Common myeloid progenitor, CD34-positive (primary cell): ENCODE measurements around the gene DNAJC5G.
A peak's percentile ranks its signal among the peaks of the same experiment; 100 is the strongest.

Experiments used
- CTCF ChIA-PET: fragments of 350-600 bp; sonication (Branson Sonifier 250); formaldehyde crosslinking; loops from one replicate; lab custom pipeline; 2021; ENCODE audit warnings: antibody characterized with exemption; lab: Charles Lee
- POLR2A ChIA-PET: fragments of 350-600 bp; sonication (Branson Sonifier 250); formaldehyde crosslinking; loops from one replicate; lab custom pipeline; 2021; ENCODE audit warnings: antibody characterized with exemption; lab: Charles Lee
- DNase-seq, 3 donors: peaks; one replicate each; pipeline versions ENCODE4 v3.0.0 to v3.0.0-alpha.2; 2013
- H3K27ac ChIP-seq, 2 experiments: 1 replicate in 1 of 2; 2 replicates in 1 of 2; pipeline ENCODE4 v1.7.0; 2013; ENCODE audit warnings: inconsistent platforms in 2 of 2, low read length in 2 of 2, mild to moderate bottlenecking in 2 of 2, low read depth in 1 of 2, moderate library complexity in 1 of 2; ENCODE audit not compliant: severe bottlenecking in 2 of 2, insufficient read depth in 1 of 2, poor library complexity in 1 of 2
- H3K27me3 ChIP-seq, 5 experiments: replicated peaks in 2 of 5; 1 replicate in 3 of 5; 2 replicates in 2 of 5; pipeline versions ENCODE4 v1.6.1 to v1.7.0; 2013; ENCODE audit warnings: low read length in 4 of 5, mild to moderate bottlenecking in 2 of 5, moderate library complexity in 2 of 5, inconsistent platforms in 1 of 5; ENCODE audit not compliant: insufficient read depth in 5 of 5, control insufficient read depth in 4 of 5
- H3K36me3 ChIP-seq, 4 experiments: 1 replicate in 2 of 4; 2 replicates in 2 of 4; pipeline versions ENCODE4 v1.6.1 to v1.7.0; 2013; ENCODE audit warnings: low read length in 3 of 4, control low read depth in 1 of 4, mild to moderate bottlenecking in 1 of 4; ENCODE audit not compliant: control insufficient read depth in 4 of 4, insufficient read depth in 4 of 4
- H3K4me1 ChIP-seq, 4 experiments: 1 replicate in 3 of 4; 2 replicates in 1 of 4; pipeline versions ENCODE4 v1.6.1 to v1.7.1; 2013; ENCODE audit warnings: low read length in 3 of 4, mild to moderate bottlenecking in 3 of 4, control low read depth in 1 of 4, inconsistent platforms in 1 of 4, moderate library complexity in 1 of 4; ENCODE audit not compliant: control insufficient read depth in 4 of 4, insufficient read depth in 4 of 4; ENCODE audit errors: control extremely low read depth in 1 of 4
- H3K4me3 ChIP-seq, 7 experiments: 1 replicate in 4 of 7; 2 replicates in 3 of 7; pipeline versions ENCODE4 v1.5.1 to v1.7.0; 2013; ENCODE audit warnings: mild to moderate bottlenecking in 7 of 7, low read length in 6 of 7, moderate library complexity in 6 of 7, inconsistent platforms in 2 of 7, low read depth in 2 of 7, control low read depth in 1 of 7; ENCODE audit not compliant: insufficient read depth in 4 of 7, control insufficient read depth in 1 of 7; ENCODE audit errors: extremely low read depth in 1 of 7
- H3K9me3 ChIP-seq, 5 experiments: 1 replicate in 4 of 5; 2 replicates in 1 of 5; pipeline versions ENCODE4 v1.6.1 to v1.7.1; 2013; ENCODE audit warnings: low read length in 4 of 5, mild to moderate bottlenecking in 2 of 5, inconsistent platforms in 1 of 5, low read depth in 1 of 5, moderate library complexity in 1 of 5; ENCODE audit not compliant: control insufficient read depth in 4 of 5, insufficient read depth in 2 of 5; ENCODE audit errors: control extremely low read depth in 1 of 5
- WGBS: methylation state at CpG from one replicate; pipeline ENCODE4 v1.1.5; 2013; ENCODE audit not compliant: insufficient coverage; 5-methylcytosine and 5-hydroxymethylcytosine counted together

DNAJC5G gene

DNA sequence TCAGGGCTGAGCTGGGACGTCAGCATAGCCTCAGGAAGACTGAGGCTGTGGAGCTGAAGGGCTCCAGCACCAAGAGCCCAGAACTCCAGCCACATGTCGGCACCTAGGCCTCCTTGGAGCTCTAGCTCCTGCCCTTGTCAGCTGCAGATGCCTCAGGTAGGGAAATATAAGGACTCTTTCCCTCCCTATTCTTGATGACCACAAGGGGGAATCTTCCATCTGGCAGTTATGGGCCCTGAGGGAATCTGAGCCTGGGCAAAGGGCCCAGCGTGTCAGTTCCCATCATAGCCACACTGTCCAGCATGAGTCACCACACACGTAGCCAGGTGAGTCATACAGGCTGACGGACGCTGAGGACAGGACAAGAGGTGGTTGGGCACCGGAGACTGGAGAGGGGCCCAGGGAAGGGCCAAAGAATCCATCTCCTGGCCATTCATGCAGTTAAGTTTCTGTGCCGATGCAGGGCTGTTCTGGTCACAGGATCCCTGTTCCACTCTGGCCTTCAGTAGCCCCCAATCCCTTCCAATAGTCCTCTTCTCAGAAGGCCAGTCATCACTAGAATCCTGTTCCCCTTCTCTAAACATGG is 45.8 kb downstream of the DNAJC5G start:
- peak in 2 of 3 donors; percentile 9 to 39 for DNase-seq
- H3K36me3 ChIP-seq = peaks cover under 1 to 32% (median 10%) of the 10 kb centered on the region in 4 experiments
- no peaks in the 10 kb centered on the region for H3K9me3 ChIP-seq
- no peak overlapping the region for H3K4me3 ChIP-seq
- H3K4me1 ChIP-seq = peaks cover 9 to 22% (median 15%) of the 10 kb centered on the region in 4 experiments
- H3K27ac ChIP-seq = no peak overlapping the region
- POLR2A ChIA-PET = no interaction called here
- WGBS = 90% methylated on average over 8 of the region's 8 CpGs
- CTCF ChIA-PET = interaction anchor here (1.0 to 5.4 kb wide), 5 partner anchors 9 to 49 kb away, joined by 4 to 28 read pairs (median 10); partner anchors contain the start of genes EIF2B4, SNX17 and UCN
- no peaks in the 10 kb centered on the region for H3K27me3 ChIP-seq

GRCh38 chr2:27322301-27322765 is 47.1 kb downstream of the DNAJC5G start:
- Histone ChIP-seq H3K36me3 (peaks cover 9 to 32% (median 14%) of the 10 kb centered on the region in 4 experiments), H3K4me1 (peaks cover 9 to 22% (median 15%) of the 10 kb centered on the region in 4 experiments), H3K4me3 (peak overlapping the region; percentile 85 to 99 (median 93)), H3K27ac (peak overlapping the region; percentile 98 to 99), H3K27me3 (no peaks in the 10 kb centered on the region), H3K9me3 (no peaks in the 10 kb centered on the region)
- 0% methylated on average over 4 of the region's 10 CpGs for WGBS
- DNase-seq = peak in 2 of 3 donors; percentile 26 to 47
- CTCF ChIA-PET = interaction anchor here (0.6 to 5.4 kb wide), 10 partner anchors 14 to 276 kb away, joined by 3 to 28 read pairs (median 4); partner anchors contain the start of genes EIF2B4, SNX17, TRIM54 and UCN
- POLR2A ChIA-PET = interaction anchor here (0.5 to 2.1 kb wide), 2 partner anchors 28 to 69 kb away, joined by 4 to 5 read pairs; no protein-coding TSS in a partner anchor

DNA sequence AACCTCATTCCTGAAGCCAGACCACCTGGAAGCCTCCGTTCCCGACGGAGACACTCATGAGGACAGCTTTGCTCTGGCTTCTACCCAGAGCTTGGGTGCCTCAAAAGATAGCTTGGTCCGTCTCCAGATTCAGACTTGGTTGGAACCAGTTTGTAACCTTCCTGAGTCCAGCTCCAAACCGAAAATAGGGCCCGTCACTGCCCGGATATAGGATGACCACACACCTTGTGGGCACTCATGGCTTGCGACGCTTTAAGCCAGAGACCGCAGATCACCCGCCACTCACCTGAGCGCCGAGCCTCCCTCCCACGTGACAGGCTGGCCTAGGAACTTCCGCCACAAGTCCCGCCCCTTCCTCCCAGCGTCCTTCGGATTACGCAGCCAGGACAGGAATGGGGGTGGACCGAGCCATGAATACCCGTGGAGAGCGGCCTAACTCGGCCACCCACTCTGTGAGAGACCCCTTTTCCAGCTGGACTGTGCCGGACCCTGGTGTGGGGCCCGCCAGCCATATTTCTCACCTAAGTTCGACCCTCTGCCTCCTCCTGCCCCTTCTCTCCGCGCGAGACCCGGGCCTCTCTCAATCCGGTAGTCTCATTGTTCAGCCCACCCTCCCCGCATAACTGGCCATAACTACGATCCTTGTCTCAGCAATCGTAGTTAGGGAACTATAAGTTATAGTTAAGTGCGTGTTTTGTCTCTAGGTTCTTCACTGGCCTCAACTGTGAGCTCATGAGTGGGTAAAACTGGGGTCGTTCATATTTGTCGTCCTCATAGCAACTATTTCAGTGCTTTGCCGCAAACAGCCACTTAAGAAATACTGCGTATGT is 47.7 kb downstream of the DNAJC5G start, which contains the start of gene MPV17:
MPV17 (minus strand) TSS at position 332 of the 830 bp plus-strand sequence. CDS start 580 bp downstream, outside the sequence.
- peak within 1 kb of the TSS; percentile 98 to 99 for H3K27ac ChIP-seq
- ChIA-PET CTCF (interaction anchor here (0.6 to 5.4 kb wide), 11 partner anchors 18 to 224 kb away, joined by 3 to 28 read pairs (median 3); partner anchors contain the start of gene TRIM54), POLR2A (interaction anchor here (0.5 to 2.1 kb wide), 3 partner anchors 9 to 70 kb away, joined by 3 to 5 read pairs (median 4); no protein-coding TSS in a partner anchor)
- peaks cover 12 to 32% (median 16%) of the 10 kb centered on the region in 4 experiments for H3K36me3 ChIP-seq
- WGBS = 0% methylated on average over 31 of the region's 39 CpGs
- peak within 1 kb of the TSS; percentile 85 to 99 (median 93) for H3K4me3 ChIP-seq
- H3K9me3 ChIP-seq = no peaks in the 10 kb centered on the region
- H3K4me1 ChIP-seq = peaks cover 9 to 22% (median 15%) of the 10 kb centered on the region in 4 experiments
- DNase-seq = peak; percentile 82 to 89 (median 86)
- H3K27me3 ChIP-seq = no peaks in the 10 kb centered on the region

GRCh38 chr2:27323596-27324285 is 48.5 kb downstream of the DNAJC5G start:
- DNase-seq = no peak
- Histone ChIP-seq H3K27me3 (no peaks in the 10 kb centered on the region), H3K4me1 (peaks cover 9 to 22% (median 15%) of the 10 kb centered on the region in 4 experiments), H3K9me3 (no peaks in the 10 kb centered on the region), H3K36me3 (peaks cover 18 to 39% (median 23%) of the 10 kb centered on the region in 4 experiments), H3K27ac (peak overlapping the region; percentile 98 to 99), H3K4me3 (peak overlapping the region in 6 of 7 experiments; percentile 85 to 99 (median 94))
- ChIA-PET POLR2A (interaction anchor here (1.0 to 2.1 kb wide), 2 partner anchors 9 to 27 kb away, joined by 3 to 5 read pairs; no protein-coding TSS in a partner anchor), CTCF (interaction anchor here (0.6 to 5.4 kb wide), 10 partner anchors 18 to 93 kb away, joined by 3 to 28 read pairs (median 4); partner anchors contain the start of gene TRIM54)
- WGBS = 33% methylated on average over 2 of the region's 5 CpGs

DNA sequence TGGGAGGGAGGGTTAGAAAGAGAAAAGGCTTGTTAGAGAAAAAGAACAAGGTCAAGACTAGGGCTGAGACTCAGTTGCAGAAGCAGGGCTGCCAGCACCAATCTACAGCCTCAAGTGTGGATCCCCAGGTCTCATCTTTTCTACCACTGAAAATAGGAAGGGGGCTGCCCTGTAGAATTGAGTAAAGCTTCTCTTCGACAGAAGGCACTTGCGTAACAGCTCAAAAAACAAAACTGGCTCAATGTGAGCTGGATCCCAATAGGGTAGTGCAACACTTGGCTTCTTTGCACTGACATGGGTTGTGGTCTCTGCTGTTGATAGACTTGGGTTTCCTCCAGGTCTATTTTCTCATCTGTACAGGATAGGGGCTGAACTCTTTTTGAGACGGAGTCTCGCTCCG is 49.5 kb downstream of the DNAJC5G start:
- ChIA-PET POLR2A (no interaction called here), CTCF (interaction anchor here (0.9 to 5.4 kb wide), 5 partner anchors 19 to 76 kb away, joined by 3 to 28 read pairs (median 5); no protein-coding TSS in a partner anchor)
- Histone ChIP-seq H3K27me3 (no peaks in the 10 kb centered on the region), H3K4me3 (no peak overlapping the region), H3K4me1 (peaks cover 9 to 22% (median 15%) of the 10 kb centered on the region in 4 experiments), H3K27ac (no peak overlapping the region), H3K36me3 (peaks cover 16 to 49% (median 30%) of the 10 kb centered on the region in 4 experiments), H3K9me3 (no peaks in the 10 kb centered on the region)
- WGBS = 96% methylated on average over 5 of the region's 5 CpGs
- no peak for DNase-seq
